Gastrocnemius medialis (tissue), 4 donors: ENCODE results near the gene KIRREL1.

ENCODE experiments used
- POLR2A ChIP-seq, 2 donors: fragments of 450-650 bp; IDR thresholded peaks; one replicate each; pipeline ENCODE4 v1.6.1; 2017; ENCODE audit warnings: antibody characterized with exemption in 2 of 2, mild to moderate bottlenecking in 2 of 2, moderate library complexity in 2 of 2
- TF ChIP-seq, protein P1 (sequence below), 5 experiments: fragments of 450-650 bp in 3 of 5; fragments of 200-600 bp in 2 of 5; sonication (generic) in 2 of 5; IDR thresholded peaks in 4 of 5; conservative IDR thresholded peaks in 1 of 5; 1 replicate in 4 of 5; 2 replicates in 1 of 5; pipeline ENCODE4 v1.5.1; 2016 to 2019; ENCODE audit warnings: antibody characterized with exemption in 5 of 5, mild to moderate bottlenecking in 3 of 5, moderate library complexity in 3 of 5

GRCh38 chr1:158131217-158131616 is 137.8 kb downstream of the KIRREL1 start:
- TF ChIP-seq POLR2A (IDR thresholded peaks at IDR 0.05), result no peak
- TF ChIP-seq, protein P1, sequence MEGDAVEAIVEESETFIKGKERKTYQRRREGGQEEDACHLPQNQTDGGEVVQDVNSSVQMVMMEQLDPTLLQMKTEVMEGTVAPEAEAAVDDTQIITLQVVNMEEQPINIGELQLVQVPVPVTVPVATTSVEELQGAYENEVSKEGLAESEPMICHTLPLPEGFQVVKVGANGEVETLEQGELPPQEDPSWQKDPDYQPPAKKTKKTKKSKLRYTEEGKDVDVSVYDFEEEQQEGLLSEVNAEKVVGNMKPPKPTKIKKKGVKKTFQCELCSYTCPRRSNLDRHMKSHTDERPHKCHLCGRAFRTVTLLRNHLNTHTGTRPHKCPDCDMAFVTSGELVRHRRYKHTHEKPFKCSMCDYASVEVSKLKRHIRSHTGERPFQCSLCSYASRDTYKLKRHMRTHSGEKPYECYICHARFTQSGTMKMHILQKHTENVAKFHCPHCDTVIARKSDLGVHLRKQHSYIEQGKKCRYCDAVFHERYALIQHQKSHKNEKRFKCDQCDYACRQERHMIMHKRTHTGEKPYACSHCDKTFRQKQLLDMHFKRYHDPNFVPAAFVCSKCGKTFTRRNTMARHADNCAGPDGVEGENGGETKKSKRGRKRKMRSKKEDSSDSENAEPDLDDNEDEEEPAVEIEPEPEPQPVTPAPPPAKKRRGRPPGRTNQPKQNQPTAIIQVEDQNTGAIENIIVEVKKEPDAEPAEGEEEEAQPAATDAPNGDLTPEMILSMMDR (IDR thresholded peaks at IDR 0.05 in 4 of 5, conservative IDR thresholded peaks at IDR 0.05 in 1 of 5), result no peak
